Naive thymus-derived CD4-positive, alpha-beta T cell (primary cell): ENCODE measurements around the gene RFXANK. TPM values are rescaled to one million over a fixed set of nuclear protein-coding genes. Genes with fewer than 3 reads are reported as not detected.
A peak's percentile ranks its signal among the peaks of the same experiment; 100 is the strongest.

Experiments
- ATAC-seq: fragments of 150-1000 bp; cut with Tn5 transposase; 2 replicates; pipeline ENCODE4 v1.10.0; 2021; ENCODE audit warnings: mild to moderate bottlenecking, moderate library complexity
- CTCF ChIA-PET: fragments of 350-600 bp; sonication (Branson Sonifier 250); formaldehyde crosslinking; loops from one replicate; lab custom pipeline; 2021; ENCODE audit warnings: antibody characterized with exemption; lab: Charles Lee
- POLR2A ChIA-PET: fragments of 350-600 bp; sonication (Branson Sonifier 250); formaldehyde crosslinking; loops from one replicate; lab custom pipeline; 2021; ENCODE audit warnings: antibody characterized with exemption, inconsistent platforms; lab: Charles Lee
- DNase-seq, 9 donors: peaks; one replicate each; pipeline versions ENCODE4 v3.0.0 to v3.0.0-alpha.2; 2020 to 2022; ENCODE audit warnings: mixed read lengths in 1 of 9
- H3K27ac ChIP-seq: one replicate; pipeline ENCODE4 v1.7.0; 2013; ENCODE audit warnings: mild to moderate bottlenecking, low read depth, low read length, moderate library complexity
- H3K27me3 ChIP-seq, 2 donors: one replicate each; pipeline ENCODE4 v1.7.0; 2013; ENCODE audit warnings: low read length in 2 of 2, mild to moderate bottlenecking in 2 of 2, moderate library complexity in 2 of 2; ENCODE audit not compliant: control insufficient read depth in 2 of 2, insufficient read depth in 2 of 2
- H3K36me3 ChIP-seq, 3 experiments: 1 replicate in 2 of 3; 2 replicates in 1 of 3; pipeline ENCODE4 v1.7.0; 2013; ENCODE audit warnings: low read length in 3 of 3, mild to moderate bottlenecking in 3 of 3, moderate library complexity in 1 of 3; ENCODE audit not compliant: insufficient read depth in 3 of 3, control insufficient read depth in 2 of 3
- H3K4me1 ChIP-seq, 2 donors: one replicate each; pipeline ENCODE4 v1.7.0; 2013; ENCODE audit warnings: low read length in 2 of 2, mild to moderate bottlenecking in 2 of 2, moderate library complexity in 1 of 2; ENCODE audit not compliant: control insufficient read depth in 2 of 2, insufficient read depth in 2 of 2
- H3K4me3 ChIP-seq: 2 replicates; pipeline ENCODE4 v1.7.0; 2013; ENCODE audit warnings: mild to moderate bottlenecking, low read length
- H3K9me3 ChIP-seq, 3 experiments: 1 replicate in 2 of 3; 2 replicates in 1 of 3; pipeline ENCODE4 v1.7.0; 2013; ENCODE audit warnings: low read length in 3 of 3; ENCODE audit not compliant: control insufficient read depth in 2 of 3
- H3K27ac Mint-ChIP-seq, 9 donors: one replicate each; pipeline ENCODE4 v1.8.0; 2020 to 2022; ENCODE audit warnings: mixed read lengths in 9 of 9, mild to moderate bottlenecking in 8 of 9, moderate library complexity in 5 of 9, inconsistent platforms in 2 of 9
- H3K27me3 Mint-ChIP-seq, 5 donors: one replicate each; pipeline ENCODE4 v1.8.0; 2021 to 2022; ENCODE audit warnings: mixed read lengths in 5 of 5, mild to moderate bottlenecking in 1 of 5
- H3K36me3 Mint-ChIP-seq, 5 donors: one replicate each; pipeline ENCODE4 v1.8.0; 2020 to 2022; ENCODE audit warnings: mixed read lengths in 5 of 5, mild to moderate bottlenecking in 3 of 5, inconsistent platforms in 1 of 5
- H3K4me1 Mint-ChIP-seq, 7 donors: one replicate each; pipeline ENCODE4 v1.8.0; 2020 to 2022; ENCODE audit warnings: mixed read lengths in 7 of 7, mild to moderate bottlenecking in 3 of 7, inconsistent platforms in 1 of 7
- H3K4me3 Mint-ChIP-seq, 10 donors: one replicate each; pipeline ENCODE4 v1.8.0; 2020 to 2022; ENCODE audit warnings: mild to moderate bottlenecking in 10 of 10, mixed read lengths in 10 of 10, moderate library complexity in 6 of 10, inconsistent platforms in 2 of 10
- H3K9me3 Mint-ChIP-seq, 11 donors: one replicate each; pipeline ENCODE4 v1.8.0; 2020 to 2022; ENCODE audit warnings: mixed read lengths in 11 of 11, mild to moderate bottlenecking in 4 of 11, inconsistent platforms in 1 of 11, moderate library complexity in 1 of 11
- intact Hi-C, 2 donors: fragments of 100-400 bp; cut with micrococcal nuclease; formaldehyde crosslinking; loops; one replicate each; pipeline ENCODE4 v1.15.1; 2023
- polyA plus RNA-seq, 2 donors: library from polyadenylated mRNA; unstranded; fragments of 300-500 nt; fragmentation: Illumina TruSeq; gene quantifications; one replicate each; pipeline ENCODE4 v1.2.3, GENCODE V29; 2021
- total RNA-seq, 6 experiments: library from RNA in 5 of 6; stranded (reverse) in 5 of 6; gene quantifications; 1 replicate in 5 of 6; 2 replicates in 1 of 6; pipeline ENCODE4 v1.2.3 and lab custom pipeline; 2021 to 2026

The RFXANK gene
- total and polyA plus RNA-seq, 7 experiments from 2014 or later: 60.8 to 114 (median 76.9) TPM

GRCh38 chr19:19167612-19168011, 24.4 kb upstream of the RFXANK start:
- Mint-ChIP-seq H3K4me3 (no peak overlapping the region), H3K27me3 (peaks cover 0 to 5% (median 0%) of the 10 kb centered on the region in 5 donors), H3K27ac (no peak overlapping the region), H3K9me3 (peaks cover 0 to 1% (median 0%) of the 10 kb centered on the region in 11 donors), H3K36me3 (peaks cover 0 to 3% (median 0%) of the 10 kb centered on the region in 5 donors), H3K4me1 (peaks cover 14 to 20% (median 18%) of the 10 kb centered on the region in 7 donors)
- Histone ChIP-seq H3K9me3 (no peaks in the 10 kb centered on the region), H3K4me1 (peaks cover 0 to 10% of the 10 kb centered on the region in 2 donors), H3K4me3 (no peak overlapping the region), H3K27me3 (no peaks in the 10 kb centered on the region), H3K36me3 (peaks cover 0 to 3% (median 0%) of the 10 kb centered on the region in 3 experiments), H3K27ac (no peak overlapping the region)
- DNase-seq (no peak), ATAC-seq (no peak)
- intact Hi-C loops: no loop called here
- CTCF ChIA-PET: interaction anchor here (1.0 kb wide), 1 partner anchor 10 kb away, joined by 3 read pairs; no protein-coding TSS in a partner anchor
- POLR2A ChIA-PET: interaction anchor here (2.3 kb wide), 1 partner anchor 24 kb away, joined by 5 read pairs; the partner anchor contains the start of genes BORCS8 and RFXANK

GRCh38 chr19:19169236-19170052, 22.6 kb upstream of the RFXANK start:
- DNase-seq: no peak
- H3K27ac Mint-ChIP-seq: peak overlapping the region in 4 of 9 donors; percentile 25 to 70 (median 49)
- peaks cover 0 to 1% (median 0%) of the 10 kb centered on the region in 11 donors for H3K9me3 Mint-ChIP-seq
- H3K27me3 Mint-ChIP-seq: peaks cover 0 to 5% (median 0%) of the 10 kb centered on the region in 5 donors
- CTCF ChIA-PET: interaction anchor here (0.5 to 0.6 kb wide), 2 partner anchors 121 to 233 kb away, joined by 3 read pairs; no protein-coding TSS in a partner anchor
- Histone ChIP-seq H3K27ac (no peak overlapping the region), H3K4me1 (peaks cover 0 to 10% of the 10 kb centered on the region in 2 donors), H3K4me3 (peak overlapping the region; percentile 32), H3K27me3 (no peaks in the 10 kb centered on the region), H3K36me3 (peaks cover 0 to 3% (median 0%) of the 10 kb centered on the region in 3 experiments), H3K9me3 (no peaks in the 10 kb centered on the region)
- peaks cover 14 to 20% (median 18%) of the 10 kb centered on the region in 7 donors for H3K4me1 Mint-ChIP-seq
- H3K36me3 Mint-ChIP-seq: peaks cover 0 to 3% (median 0%) of the 10 kb centered on the region in 5 donors
- intact Hi-C loops: loop anchor here in 1 of 2 donors (5.0 kb wide), 1 partner anchor 32 kb away; the partner anchor contains the start of gene TMEM161A
- POLR2A ChIA-PET: interaction anchor here (2.3 kb wide), 1 partner anchor 22 kb away, joined by 5 read pairs; the partner anchor contains the start of genes BORCS8 and RFXANK
- ATAC-seq: no peak
- peak overlapping the region; percentile 2 to 84 (median 71) for H3K4me3 Mint-ChIP-seq

GRCh38 chr19:19170053-19170872, 21.8 kb upstream of the RFXANK start, which contains the start of gene MEF2B:
TSS of gene MEF2B (minus strand) at chr19:19170263. CDS start at chr19:19150735, 19,528 bp downstream.
- Histone ChIP-seq H3K4me1 (peaks cover 0 to 10% of the 10 kb centered on the region in 2 donors), H3K27ac (no peak within 1 kb of the TSS), H3K36me3 (peaks cover 0 to 3% (median 0%) of the 10 kb centered on the region in 3 experiments), H3K27me3 (no peaks in the 10 kb centered on the region), H3K9me3 (no peaks in the 10 kb centered on the region), H3K4me3 (peak within 1 kb of the TSS; percentile 32)
- DNase-seq: peak; percentile 45 to 84 (median 77)
- intact Hi-C loops: loop anchor here in 1 of 2 donors (5.0 kb wide), 1 partner anchor 33 kb away; the partner anchor contains the start of gene TMEM161A
- peaks cover 14 to 20% (median 17%) of the 10 kb centered on the region in 7 donors for H3K4me1 Mint-ChIP-seq
- H3K36me3 Mint-ChIP-seq: no peaks in the 10 kb centered on the region
- peak within 1 kb of the TSS; percentile 2 to 84 (median 71) for H3K4me3 Mint-ChIP-seq
- peaks cover 0 to 5% (median 0%) of the 10 kb centered on the region in 5 donors for H3K27me3 Mint-ChIP-seq
- peak; percentile 98 for ATAC-seq
- ChIA-PET CTCF (interaction anchor here (0.6 kb wide), 1 partner anchor 18 kb away, joined by 3 read pairs; no protein-coding TSS in a partner anchor), POLR2A (no interaction called here)
- H3K9me3 Mint-ChIP-seq: no peaks in the 10 kb centered on the region
- peak within 1 kb of the TSS in 8 of 9 donors; percentile 25 to 70 (median 51) for H3K27ac Mint-ChIP-seq

- Mint-ChIP-seq H3K9me3 (no peaks in the 10 kb centered on the region), H3K27me3 (peaks cover 0 to 5% (median 0%) of the 10 kb centered on the region in 5 donors), H3K36me3 (no peaks in the 10 kb centered on the region), H3K4me1 (peaks cover 14 to 20% (median 17%) of the 10 kb centered on the region in 7 donors), H3K4me3 (peak overlapping the region in 6 of 10 donors; percentile 35 to 84 (median 76)), H3K27ac (peak overlapping the region in 5 of 9 donors; percentile 37 to 69 (median 58))
- ChIA-PET POLR2A (no interaction called here), CTCF (no interaction called here)
- Histone ChIP-seq H3K4me1 (peaks cover 0 to 10% of the 10 kb centered on the region in 2 donors), H3K27me3 (no peaks in the 10 kb centered on the region), H3K9me3 (no peaks in the 10 kb centered on the region), H3K27ac (no peak overlapping the region), H3K4me3 (no peak overlapping the region), H3K36me3 (peaks cover 0 to 3% (median 0%) of the 10 kb centered on the region in 3 experiments)
- no peak for DNase-seq
- no peak for ATAC-seq
- intact Hi-C loops: loop anchor here in 1 of 2 donors (5.0 kb wide), 1 partner anchor 34 kb away; the partner anchor contains the start of gene TMEM161A
Measured at GRCh38 chr19:19170873-19171672, 21.0 kb upstream of the RFXANK start.

GRCh38 chr19:19171821-19172532, 20.1 kb upstream of the RFXANK start:
- H3K27ac ChIP-seq: no peak overlapping the region
- H3K4me3 ChIP-seq: no peak overlapping the region
- intact Hi-C loops: loop anchor here in 1 of 2 donors (5.0 kb wide), 1 partner anchor 35 kb away; the partner anchor contains the start of gene TMEM161A
- DNase-seq (no peak), ATAC-seq (no peak)
- Mint-ChIP-seq H3K27ac (no peak overlapping the region), H3K4me3 (peak overlapping the region in 1 of 10 donors; percentile 61), H3K27me3 (peaks cover 0 to 5% (median 0%) of the 10 kb centered on the region in 5 donors), H3K36me3 (peaks cover 0 to 4% (median 0%) of the 10 kb centered on the region in 5 donors), H3K9me3 (no peaks in the 10 kb centered on the region), H3K4me1 (peaks cover 14 to 20% (median 17%) of the 10 kb centered on the region in 7 donors)
- peaks cover 0 to 12% (median 0%) of the 10 kb centered on the region in 3 experiments for H3K36me3 ChIP-seq
- H3K9me3 ChIP-seq: no peaks in the 10 kb centered on the region
- H3K4me1 ChIP-seq: peaks cover 0 to 10% of the 10 kb centered on the region in 2 donors
- ChIA-PET POLR2A (interaction anchor here (0.5 kb wide), 1 partner anchor 1661 kb away, joined by 3 read pairs; no protein-coding TSS in a partner anchor), CTCF (no interaction called here)
- H3K27me3 ChIP-seq: no peaks in the 10 kb centered on the region
